GM19351 (cell line): ENCODE results near the gene MMP24OS.

Source experiments
- ATAC-seq: cut with Tn5 transposase; IDR thresholded peaks from one replicate; pipeline ENCODE4 v1.9.1; 2021; ENCODE audit warnings: mild to moderate bottlenecking, moderate library complexity; ENCODE audit not compliant: unreplicated experiment

MMP24OS gene

GRCh38 chr20:35291654-35292503 is 14.0 kb upstream of the MMP24OS start, which contains the start of gene FAM83C:
TSS of gene FAM83C (minus strand) at chr20:35292425. CDS start at chr20:35292304, 121 bp downstream.
- ATAC-seq, result no peak

- no peak for ATAC-seq
Observed at GRCh38 chr20:35290887-35291417, 13.0 kb upstream of the MMP24OS start.

- no peak for ATAC-seq
Observed at GRCh38 chr20:35290186-35290886, 12.4 kb upstream of the MMP24OS start.

GRCh38 chr20:35288325-35289060 is 10.6 kb upstream of the MMP24OS start:
- no peak for ATAC-seq

- ATAC-seq, result no peak
Observed at GRCh38 chr20:35287509-35288324, 9.8 kb upstream of the MMP24OS start.

GRCh38 chr20:35286899-35287508 is 9.1 kb upstream of the MMP24OS start:
- ATAC-seq, result no peak

- ATAC-seq, result no peak
Observed at GRCh38 chr20:35286077-35286898, 8.4 kb upstream of the MMP24OS start.

GRCh38 chr20:35285806-35286076 is 7.8 kb upstream of the MMP24OS start:
- ATAC-seq, result no peak

GRCh38 chr20:35284992-35285805 is 7.3 kb upstream of the MMP24OS start:
- ATAC-seq, result no peak

- peak; percentile 77 for ATAC-seq
Observed at GRCh38 chr20:35284267-35284991, 6.5 kb upstream of the MMP24OS start, which contains the start of gene EIF6. TSS of gene EIF6 (minus strand) at chr20:35284772. CDS start at chr20:35284487, 285 bp downstream.

- peak; percentile 11 for ATAC-seq
Observed at GRCh38 chr20:35283441-35284266, 5.7 kb upstream of the MMP24OS start.

GRCh38 chr20:35281506-35282101 is 3.7 kb upstream of the MMP24OS start:
- no peak for ATAC-seq

GRCh38 chr20:35280523-35280922 is 2.6 kb upstream of the MMP24OS start:
- no peak for ATAC-seq

- ATAC-seq, result no peak
Observed at GRCh38 chr20:35279533-35280174, 1.7 kb upstream of the MMP24OS start.

GRCh38 chr20:35279040-35279439 is 1.1 kb upstream of the MMP24OS start:
- ATAC-seq, result no peak

- no peak for ATAC-seq
Observed at GRCh38 chr20:35277127-35277526, 795 bp downstream of the MMP24OS start.
